Activated CD8-positive, alpha-beta T cell treated with anti-CD3 and anti-CD28 coated beads for 36 hours (primary cell): Measurements from ENCODE around the gene MGAT5B. TPM values are rescaled to one million over a fixed set of nuclear protein-coding genes. Genes with fewer than 3 reads are reported as not detected.

Experiments
- ATAC-seq: fragments of 200-7000 bp; cut with Tn5 transposase; one replicate; pipeline ENCODE4 v1.10.0; 2021; ENCODE audit warnings: mild to moderate bottlenecking, moderate library complexity
- CTCF ChIA-PET: fragments of 350-600 bp; sonication (Branson Sonifier 250); formaldehyde crosslinking; loops from one replicate; lab custom pipeline; 2021; ENCODE audit warnings: antibody characterized with exemption; lab: Charles Lee
- POLR2A ChIA-PET: fragments of 350-600 bp; sonication (Branson Sonifier 250); formaldehyde crosslinking; loops from one replicate; lab custom pipeline; 2021; ENCODE audit warnings: antibody characterized with exemption; lab: Charles Lee
- DNase-seq: peaks from one replicate; pipeline ENCODE4 v3.0.0-alpha.2; 2020
- H3K27ac Mint-ChIP-seq: one replicate; pipeline ENCODE4 v1.8.0; 2021; ENCODE audit warnings: mild to moderate bottlenecking, mixed read lengths
- H3K27me3 Mint-ChIP-seq: one replicate; pipeline ENCODE4 v1.8.0; 2021; ENCODE audit warnings: mixed read lengths
- H3K36me3 Mint-ChIP-seq: one replicate; pipeline ENCODE4 v1.8.0; 2021; ENCODE audit warnings: low read depth, mixed read lengths
- H3K4me1 Mint-ChIP-seq: one replicate; pipeline ENCODE4 v1.8.0; 2021; ENCODE audit warnings: low read depth, mixed read lengths
- H3K4me3 Mint-ChIP-seq: one replicate; pipeline ENCODE4 v1.8.0; 2021; ENCODE audit warnings: mild to moderate bottlenecking, moderate library complexity, mixed read lengths
- H3K9me3 Mint-ChIP-seq: one replicate; pipeline ENCODE4 v1.8.0; 2021; ENCODE audit warnings: mixed read lengths
- CTCF ChIP-seq: fragments of 200-600 bp; IDR thresholded peaks from one replicate; pipeline ENCODE4 v1.8.0; 2022; ENCODE audit warnings: antibody characterized with exemption, mild to moderate bottlenecking
- intact Hi-C: fragments of 100-400 bp; cut with micrococcal nuclease; formaldehyde crosslinking; loops from one replicate; pipeline ENCODE4 v1.10.0; 2022
- total RNA-seq, 2 experiments: library from RNA; stranded (reverse); gene quantifications; one replicate each; pipeline ENCODE4 v1.2.3, GENCODE V29; 2021

The MGAT5B gene
- total RNA-seq, 2 experiments from 2014 or later, result not detected

DNA sequence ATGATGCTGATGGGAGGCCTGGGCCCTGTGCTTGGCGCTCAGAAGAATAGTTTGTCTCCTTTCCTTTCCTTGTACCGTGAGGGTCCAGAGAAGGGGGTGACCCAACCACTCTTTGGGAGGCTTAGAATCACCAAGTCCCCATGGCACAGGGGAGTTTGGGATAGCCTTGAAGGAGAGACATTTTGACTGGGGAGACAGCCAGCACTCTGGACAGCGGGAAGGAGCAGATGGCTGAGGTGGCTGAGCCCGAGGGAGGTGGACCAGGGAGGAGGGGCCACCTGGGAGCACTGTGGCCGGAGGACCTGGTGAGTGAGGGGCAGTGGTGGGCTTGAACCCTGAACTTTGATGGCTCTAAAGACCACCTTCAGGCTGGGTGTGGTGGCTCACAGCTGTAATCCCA, 18.2 kb downstream of the MGAT5B start:
- Mint-ChIP-seq H3K4me3 (no peak overlapping the region), H3K36me3 (no peaks in the 10 kb centered on the region), H3K9me3 (no peaks in the 10 kb centered on the region), H3K27ac (no peak overlapping the region), H3K4me1 (no peaks in the 10 kb centered on the region), H3K27me3 (no peaks in the 10 kb centered on the region)
- intact Hi-C loops, result no loop called here
- no peak for DNase-seq
- ATAC-seq, result no peak
- CTCF ChIA-PET, result no interaction called here
- TF ChIP-seq CTCF, result no peak
- POLR2A ChIA-PET, result interaction anchor here (0.5 kb wide), 1 partner anchor 161 kb away, joined by 3 read pairs; no protein-coding TSS in a partner anchor

DNA sequence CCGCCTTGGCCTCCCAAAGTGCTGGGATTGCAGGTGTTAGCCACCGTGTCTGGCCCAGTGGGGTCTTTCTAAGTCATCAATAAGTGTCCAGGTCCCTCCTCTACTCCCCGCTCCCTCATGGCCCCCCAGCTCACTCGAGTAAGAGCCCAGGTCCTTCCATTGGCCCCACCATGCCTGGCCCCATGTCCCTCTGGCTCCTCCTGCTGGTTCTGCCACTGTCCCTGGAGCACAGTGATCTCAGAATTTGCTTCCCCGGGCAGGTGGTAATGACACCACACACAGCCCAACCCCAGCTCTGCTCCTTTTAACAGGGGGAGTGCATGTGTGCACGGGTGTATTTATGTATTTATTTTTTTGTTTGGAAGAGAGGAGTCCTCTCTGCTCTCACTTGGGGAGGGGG, 19.6 kb downstream of the MGAT5B start:
- Mint-ChIP-seq H3K4me3 (no peak overlapping the region), H3K27me3 (no peaks in the 10 kb centered on the region), H3K4me1 (no peaks in the 10 kb centered on the region), H3K27ac (no peak overlapping the region), H3K9me3 (no peaks in the 10 kb centered on the region), H3K36me3 (no peaks in the 10 kb centered on the region)
- POLR2A ChIA-PET, result no interaction called here
- CTCF ChIA-PET, result no interaction called here
- TF ChIP-seq CTCF, result no peak
- intact Hi-C loops, result no loop called here
- DNase-seq (peak; percentile 10), ATAC-seq (no peak)

DNA sequence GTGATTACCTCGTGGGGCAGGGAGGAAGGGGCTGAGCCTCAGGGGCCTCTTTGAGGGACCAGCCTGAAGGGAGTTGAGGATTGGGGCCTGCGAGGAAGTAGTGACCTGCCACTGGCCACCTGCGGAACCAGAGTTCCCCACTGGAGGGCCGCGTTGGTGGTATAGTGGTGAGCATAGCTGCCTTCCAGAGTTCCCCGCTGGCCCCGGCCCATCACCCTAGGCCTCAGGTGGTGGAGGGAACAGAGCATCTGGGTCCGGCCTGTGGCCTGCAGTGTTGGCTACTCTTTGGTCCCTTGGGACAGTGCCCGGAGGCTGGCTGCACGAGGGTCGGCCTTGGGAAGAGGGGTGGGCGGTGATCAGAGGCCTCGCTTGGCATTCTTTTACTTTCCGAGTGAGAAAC, 20.5 kb downstream of the MGAT5B start:
- no peak for ATAC-seq
- Mint-ChIP-seq H3K36me3 (no peaks in the 10 kb centered on the region), H3K4me1 (no peaks in the 10 kb centered on the region), H3K27me3 (no peaks in the 10 kb centered on the region), H3K27ac (no peak overlapping the region), H3K9me3 (no peaks in the 10 kb centered on the region), H3K4me3 (no peak overlapping the region)
- ChIA-PET POLR2A (no interaction called here), CTCF (no interaction called here)
- DNase-seq, result no peak
- TF ChIP-seq CTCF, result no peak
- intact Hi-C loops, result no loop called here

DNA sequence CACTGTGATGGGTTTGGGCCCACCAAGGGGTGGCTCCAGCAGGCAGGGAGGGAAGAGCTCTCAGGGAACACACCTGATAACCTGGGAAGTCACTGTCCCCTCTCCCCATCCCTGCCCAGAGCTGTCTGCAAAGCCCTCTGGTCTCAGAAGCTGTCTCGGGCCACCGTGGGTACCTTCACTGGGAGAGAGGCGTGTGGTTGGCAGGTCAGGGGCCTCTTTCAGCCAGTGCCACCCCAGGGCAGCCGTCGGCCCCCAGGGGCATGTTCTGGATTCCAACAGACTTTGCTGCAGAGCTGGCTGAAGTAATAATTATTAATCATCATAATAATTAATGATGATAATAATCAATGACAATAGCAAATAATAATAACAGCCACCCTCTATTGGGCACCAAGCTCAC, 21.1 kb downstream of the MGAT5B start:
- DNase-seq, result no peak
- ChIA-PET CTCF (no interaction called here), POLR2A (no interaction called here)
- TF ChIP-seq CTCF, result no peak
- Mint-ChIP-seq H3K36me3 (no peaks in the 10 kb centered on the region), H3K27ac (no peak overlapping the region), H3K4me3 (no peak overlapping the region), H3K4me1 (no peaks in the 10 kb centered on the region), H3K9me3 (no peaks in the 10 kb centered on the region), H3K27me3 (no peaks in the 10 kb centered on the region)
- ATAC-seq, result no peak
- intact Hi-C loops, result no loop called here

GRCh38 chr17:76892329-76892728, 24.1 kb downstream of the MGAT5B start:
- DNase-seq (no peak), ATAC-seq (no peak)
- ChIA-PET POLR2A (interaction anchor here (1.3 kb wide), 1 partner anchor 13 kb away, joined by 4 read pairs; no protein-coding TSS in a partner anchor), CTCF (interaction anchor here (0.8 kb wide), 1 partner anchor 24 kb away, joined by 3 read pairs; the partner anchor contains the start of gene MGAT5B)
- intact Hi-C loops, result no loop called here
- Mint-ChIP-seq H3K27ac (no peak overlapping the region), H3K27me3 (no peaks in the 10 kb centered on the region), H3K9me3 (no peaks in the 10 kb centered on the region), H3K36me3 (no peaks in the 10 kb centered on the region), H3K4me3 (no peak overlapping the region), H3K4me1 (no peaks in the 10 kb centered on the region)
- no peak for TF ChIP-seq CTCF
